Measurements from ENCODE around the gene CLCNKA. TPM values are rescaled to one million over a fixed set of nuclear protein-coding genes. Genes with fewer than 3 reads are reported as not detected.

Gene CLCNKA
- total RNA-seq, 4 donors from 2014 or later: 0.64 to 0.94 (median 0.80) TPM; not detected in 1

DNA sequence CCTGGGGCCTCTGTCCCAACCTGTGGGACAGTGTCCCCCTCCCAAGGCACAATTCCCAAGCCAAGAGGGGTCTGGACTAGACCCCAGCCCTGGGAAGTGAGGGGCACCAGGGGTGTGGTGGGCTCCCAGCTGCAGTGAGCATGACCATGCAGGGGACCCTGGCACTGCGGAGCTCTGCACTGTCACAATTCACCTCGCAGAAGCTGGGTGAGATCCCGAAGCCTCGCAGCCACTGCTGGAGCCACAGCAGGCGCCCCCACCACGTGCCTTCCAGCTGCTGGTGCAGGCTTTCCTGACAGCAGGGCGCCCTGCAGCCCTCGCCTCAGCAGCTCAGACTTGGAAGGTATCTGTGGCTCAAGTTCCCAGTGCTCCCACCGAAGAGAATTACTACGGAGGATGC, 27.8 kb upstream of the CLCNKA start:
- in situ Hi-C loops (cut with MboI; ENCODE audit: low sequenced_read_pairs in 4 of 4) (loop anchor here in 3 of 4 donors (10.0 to 25.0 kb wide), 3 partner anchors 51 to 182 kb away; partner anchors contain the start of genes CLCNKB (in 1 of the 3) and UQCRHL (in 1 of the 3)), intact Hi-C loops (cut with DNase I; ENCODE audit: low total_unique reads) (loop anchor here (5.0 kb wide), 1 partner anchor 177 kb away; no protein-coding TSS in a partner anchor)
- ATAC-seq (no peak), DNase-seq (no peak)
- H3K27ac ChIP-seq: no peak overlapping the region
- H3K36me3 ChIP-seq: no peaks in the 10 kb centered on the region
- H3K4me3 ChIP-seq: no peak overlapping the region
- H3K27me3 ChIP-seq: no peaks in the 10 kb centered on the region
- no peaks in the 10 kb centered on the region for H3K4me1 ChIP-seq
- no peak for TF ChIP-seq POLR2A (IDR thresholded peaks at IDR 0.05)
- TF ChIP-seq, protein P1, sequence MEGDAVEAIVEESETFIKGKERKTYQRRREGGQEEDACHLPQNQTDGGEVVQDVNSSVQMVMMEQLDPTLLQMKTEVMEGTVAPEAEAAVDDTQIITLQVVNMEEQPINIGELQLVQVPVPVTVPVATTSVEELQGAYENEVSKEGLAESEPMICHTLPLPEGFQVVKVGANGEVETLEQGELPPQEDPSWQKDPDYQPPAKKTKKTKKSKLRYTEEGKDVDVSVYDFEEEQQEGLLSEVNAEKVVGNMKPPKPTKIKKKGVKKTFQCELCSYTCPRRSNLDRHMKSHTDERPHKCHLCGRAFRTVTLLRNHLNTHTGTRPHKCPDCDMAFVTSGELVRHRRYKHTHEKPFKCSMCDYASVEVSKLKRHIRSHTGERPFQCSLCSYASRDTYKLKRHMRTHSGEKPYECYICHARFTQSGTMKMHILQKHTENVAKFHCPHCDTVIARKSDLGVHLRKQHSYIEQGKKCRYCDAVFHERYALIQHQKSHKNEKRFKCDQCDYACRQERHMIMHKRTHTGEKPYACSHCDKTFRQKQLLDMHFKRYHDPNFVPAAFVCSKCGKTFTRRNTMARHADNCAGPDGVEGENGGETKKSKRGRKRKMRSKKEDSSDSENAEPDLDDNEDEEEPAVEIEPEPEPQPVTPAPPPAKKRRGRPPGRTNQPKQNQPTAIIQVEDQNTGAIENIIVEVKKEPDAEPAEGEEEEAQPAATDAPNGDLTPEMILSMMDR (IDR thresholded peaks at IDR 0.05 in 4 of 5, conservative IDR thresholded peaks at IDR 0.05 in 1 of 5): no peak
- no peaks in the 10 kb centered on the region for H3K9me3 ChIP-seq

DNA sequence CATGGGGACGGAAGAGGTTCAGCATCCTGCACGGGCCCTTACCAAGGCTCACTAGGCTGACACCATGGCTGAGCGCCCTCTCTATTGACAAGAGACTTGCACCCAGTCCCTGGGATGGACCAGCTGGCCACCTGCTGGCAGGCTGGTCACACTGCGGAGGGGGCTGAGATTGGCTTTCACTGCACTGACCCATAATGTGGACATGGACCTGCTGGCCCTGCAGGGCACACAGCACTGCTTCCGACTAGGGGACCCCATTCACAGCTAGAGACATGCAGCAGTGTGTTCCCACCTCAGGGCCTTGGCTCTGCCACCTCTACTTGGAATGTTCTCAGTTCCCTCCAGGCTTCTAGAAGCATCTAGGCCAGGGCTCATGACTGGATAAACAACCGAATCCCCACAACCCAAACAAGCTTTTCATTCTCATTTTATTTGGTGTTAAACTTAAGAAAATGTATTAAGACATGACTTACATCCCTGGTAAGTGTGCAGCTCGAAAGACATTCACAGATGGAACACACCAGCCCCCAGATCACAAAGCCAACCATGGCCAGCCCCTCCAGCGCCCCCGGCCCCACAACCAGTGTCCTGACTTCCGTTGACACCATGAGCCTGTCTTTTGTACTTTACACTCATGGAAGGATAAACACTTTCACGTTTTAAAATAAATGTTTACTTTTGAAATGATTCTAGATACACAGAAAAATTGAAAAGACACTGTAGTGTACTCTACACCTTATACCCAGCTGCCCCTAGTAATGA, 27.1 kb upstream of the CLCNKA start:
- intact Hi-C loops (cut with DNase I; ENCODE audit: low total_unique reads): loop anchor here (5.0 kb wide), 1 partner anchor 177 kb away; no protein-coding TSS in a partner anchor
- Histone ChIP-seq H3K9me3 (no peaks in the 10 kb centered on the region), H3K27me3 (no peaks in the 10 kb centered on the region), H3K27ac (no peak overlapping the region), H3K4me1 (no peaks in the 10 kb centered on the region), H3K4me3 (no peak overlapping the region), H3K36me3 (no peaks in the 10 kb centered on the region)
- DNase-seq (peak in 1 of 2 donors; percentile 37), ATAC-seq (peak; percentile 42 to 54)
- TF ChIP-seq, protein P1 (IDR thresholded peaks at IDR 0.05 in 4 of 5, conservative IDR thresholded peaks at IDR 0.05 in 1 of 5): peak; percentile 58 to 93 (median 80)
- TF ChIP-seq POLR2A (IDR thresholded peaks at IDR 0.05): no peak
- in situ Hi-C loops (cut with MboI; ENCODE audit: low sequenced_read_pairs in 4 of 4): loop anchor here in 3 of 4 donors (10.0 to 25.0 kb wide), 3 partner anchors 50 to 182 kb away; partner anchors contain the start of genes CLCNKB (in 1 of the 3) and UQCRHL (in 1 of the 3)

- Histone ChIP-seq H3K4me3 (no peak overlapping the region), H3K9me3 (no peaks in the 10 kb centered on the region), H3K27me3 (no peaks in the 10 kb centered on the region), H3K27ac (no peak overlapping the region), H3K36me3 (no peaks in the 10 kb centered on the region), H3K4me1 (no peaks in the 10 kb centered on the region)
- TF ChIP-seq, protein P1 (IDR thresholded peaks at IDR 0.05 in 4 of 5, conservative IDR thresholded peaks at IDR 0.05 in 1 of 5): no peak
- TF ChIP-seq POLR2A (IDR thresholded peaks at IDR 0.05): no peak
- ATAC-seq: no peak
- no peak for DNase-seq
- in situ Hi-C loops (cut with MboI; ENCODE audit: low sequenced_read_pairs in 4 of 4): loop anchor here in 3 of 4 donors (10.0 to 25.0 kb wide), 3 partner anchors 48 to 185 kb away; partner anchors contain the start of genes CLCNKB (in 1 of the 3) and UQCRHL (in 1 of the 3)
- intact Hi-C loops (cut with DNase I; ENCODE audit: low total_unique reads): no loop called here
Observed at GRCh38 chr1:15997076-15997585, 24.7 kb upstream of the CLCNKA start.

- no peaks in the 10 kb centered on the region for H3K27me3 ChIP-seq
- in situ Hi-C loops (cut with MboI; ENCODE audit: low sequenced_read_pairs in 4 of 4) (loop anchor here in 3 of 4 donors (10.0 to 25.0 kb wide), 3 partner anchors 47 to 185 kb away; partner anchors contain the start of genes CLCNKB (in 1 of the 3) and UQCRHL (in 1 of the 3)), intact Hi-C loops (cut with DNase I; ENCODE audit: low total_unique reads) (no loop called here)
- ATAC-seq (no peak), DNase-seq (no peak)
- no peak overlapping the region for H3K27ac ChIP-seq
- TF ChIP-seq, protein P1 (IDR thresholded peaks at IDR 0.05 in 4 of 5, conservative IDR thresholded peaks at IDR 0.05 in 1 of 5): no peak
- TF ChIP-seq POLR2A (IDR thresholded peaks at IDR 0.05): no peak
- H3K9me3 ChIP-seq: no peaks in the 10 kb centered on the region
- no peak overlapping the region for H3K4me3 ChIP-seq
- no peaks in the 10 kb centered on the region for H3K36me3 ChIP-seq
- H3K4me1 ChIP-seq: no peaks in the 10 kb centered on the region
Observed at GRCh38 chr1:15997637-15998280, 24.1 kb upstream of the CLCNKA start.

Measured in gastrocnemius medialis (tissue), 4 donors.